H1 (cell line): ENCODE results near the gene BTF3L4. TPM values are rescaled to one million over a fixed set of nuclear protein-coding genes. Genes with fewer than 3 reads are reported as not detected.

Experiments used
- CTCF ChIA-PET: fragments of 300-600 bp; sonication (Branson Sonifier 250); formaldehyde crosslinking; loops from one replicate; lab custom pipeline; 2021; ENCODE audit not compliant: partially characterized antibody; lab: Charles Lee
- POLR2A ChIA-PET: fragments of 300-600 bp; sonication (Branson Sonifier 250); formaldehyde crosslinking; loops from one replicate; lab custom pipeline; 2021; ENCODE audit warnings: inconsistent platforms; ENCODE audit not compliant: partially characterized antibody; lab: Charles Lee
- DNase-seq, 2 experiments: peaks; one replicate each; pipeline versions ENCODE4 v3.0.0 to v3.0.0-alpha.2; 2010 to 2022; ENCODE audit warnings: low spot score in 2 of 2, low read depth in 1 of 2, mixed read lengths in 1 of 2
- FAIRE-seq: peaks from 2 replicates; lab custom pipeline; 2011; peaks lifted over from hg19 to GRCh38; lab: Jason Lieb, UNC
- H2AFZ ChIP-seq: 2 replicates; pipeline ENCODE4 v1.8.1; 2012; ENCODE audit warnings: low read length, inconsistent platforms
- H2AK5ac ChIP-seq: 2 replicates; pipeline ENCODE4 v1.6.1; 2013; ENCODE audit warnings: low read depth, low read length
- H2BK120ac ChIP-seq: replicated peaks from 2 replicates; pipeline ENCODE3; 2013; ENCODE audit warnings: low read depth, low read length, inconsistent platforms
- H2BK12ac ChIP-seq: 2 replicates; pipeline ENCODE4 v1.6.1; 2013; ENCODE audit warnings: low read depth, low read length
- H2BK15ac ChIP-seq: 2 replicates; pipeline ENCODE4 v1.6.1; 2013; ENCODE audit warnings: low read length
- H2BK20ac ChIP-seq: 2 replicates; pipeline ENCODE4 v1.6.1; 2013; ENCODE audit warnings: low read length
- H2BK5ac ChIP-seq: 2 replicates; pipeline ENCODE4 v1.6.1; 2013; ENCODE audit warnings: low read depth, low read length
- H3K14ac ChIP-seq: 2 replicates; pipeline ENCODE4 v1.6.1; 2013; ENCODE audit warnings: inconsistent platforms; ENCODE audit not compliant: insufficient read length
- H3K18ac ChIP-seq: 2 replicates; pipeline ENCODE4 v1.6.1; 2013; ENCODE audit warnings: low read length; ENCODE audit errors: extremely low read depth
- H3K23ac ChIP-seq: 2 replicates; pipeline ENCODE4 v1.6.1; 2013; ENCODE audit warnings: inconsistent platforms; ENCODE audit not compliant: insufficient read length
- H3K23me2 ChIP-seq: 2 replicates; pipeline ENCODE4 v1.6.1; 2013; ENCODE audit warnings: low read depth, low read length
- H3K27ac ChIP-seq: 2 replicates; pipeline ENCODE4 v1.6.1; 2011; ENCODE audit warnings: low read depth, low read length, inconsistent platforms
- H3K27me3 ChIP-seq, 4 experiments: replicated peaks in 1 of 4; 1 replicate in 1 of 4; 2 replicates in 3 of 4; pipeline versions ENCODE4 v1.6.1 to v1.8.1; 2011 to 2013; ENCODE audit warnings: low read length in 3 of 4, mild to moderate bottlenecking in 3 of 4, inconsistent platforms in 2 of 4, mixed read lengths in 2 of 4, moderate library complexity in 1 of 4; ENCODE audit not compliant: control insufficient read depth in 3 of 4, insufficient read depth in 3 of 4; ENCODE audit errors: extremely low read depth in 1 of 4
- H3K36me3 ChIP-seq, 4 experiments: 2 replicates each; pipeline versions ENCODE4 v1.6.1 to v1.8.1; 2011 to 2013; ENCODE audit warnings: mild to moderate bottlenecking in 4 of 4, low read length in 3 of 4, moderate library complexity in 2 of 4, control low read depth in 1 of 4, inconsistent platforms in 1 of 4; ENCODE audit not compliant: insufficient read depth in 4 of 4, control insufficient read depth in 2 of 4
- H3K4ac ChIP-seq: replicated peaks from 2 replicates; pipeline ENCODE3; 2013; ENCODE audit warnings: low read length, low read depth, mixed read lengths, inconsistent platforms; ENCODE audit not compliant: insufficient read length
- H3K4me1 ChIP-seq, 4 experiments: replicated peaks in 1 of 4; 1 replicate in 1 of 4; 2 replicates in 3 of 4; pipeline versions ENCODE4 v1.6.1 to v1.8.1; 2011 to 2013; ENCODE audit warnings: low read length in 3 of 4, inconsistent platforms in 2 of 4, mixed read lengths in 1 of 4; ENCODE audit not compliant: insufficient read depth in 4 of 4, control insufficient read depth in 3 of 4
- H3K4me2 ChIP-seq, 2 experiments: 2 replicates each; pipeline versions ENCODE4 v1.6.1 to v1.8.1; 2011 to 2013; ENCODE audit warnings: low read depth in 2 of 2, low read length in 2 of 2, control low read depth in 1 of 2, inconsistent platforms in 1 of 2, mild to moderate bottlenecking in 1 of 2; ENCODE audit not compliant: insufficient read depth in 1 of 2
- H3K4me3 ChIP-seq, 4 experiments: fragments of 200-600, 300-600 bp in 1 of 4; sonication (generic), shearing (Covaris generic), sonication (Bioruptor Twin) in 1 of 4; 2 replicates each; pipeline versions ENCODE4 v1.5.1 to v1.8.1; 2011 to 2016; ENCODE audit warnings: low read length in 4 of 4, low read depth in 3 of 4, control low read depth in 2 of 4, inconsistent platforms in 2 of 4, mild to moderate bottlenecking in 2 of 4, mixed read lengths in 1 of 4, moderate library complexity in 1 of 4; ENCODE audit not compliant: insufficient read depth in 2 of 4; ENCODE audit errors: extremely low read depth in 1 of 4
- H3K56ac ChIP-seq: replicated peaks from 2 replicates; pipeline ENCODE3; 2013; ENCODE audit warnings: low read depth, mild to moderate bottlenecking, mixed read lengths, low read length, inconsistent platforms; ENCODE audit not compliant: insufficient read length
- H3K79me1 ChIP-seq: 2 replicates; pipeline ENCODE4 v1.6.1; 2013; ENCODE audit warnings: low read depth, low read length, control low read depth
- H3K79me2 ChIP-seq, 2 experiments: 2 replicates each; pipeline versions ENCODE4 v1.6.1 to v1.8.1; 2012 to 2013; ENCODE audit warnings: low read length in 2 of 2, mild to moderate bottlenecking in 2 of 2, inconsistent platforms in 1 of 2; ENCODE audit not compliant: insufficient read depth in 2 of 2, control insufficient read depth in 1 of 2
- H3K9ac ChIP-seq, 4 experiments: replicated peaks in 1 of 4; 1 replicate in 1 of 4; 2 replicates in 3 of 4; pipeline versions ENCODE4 v1.6.1 to v1.8.1; 2011 to 2013; ENCODE audit warnings: low read depth in 3 of 4, low read length in 3 of 4, control low read depth in 2 of 4, mild to moderate bottlenecking in 2 of 4, moderate library complexity in 2 of 4, inconsistent platforms in 1 of 4; ENCODE audit errors: extremely low read depth in 1 of 4
- H3K9me3 ChIP-seq, 2 experiments: 2 replicates each; pipeline versions ENCODE4 v1.6.1 to v1.8.1; 2012 to 2013; ENCODE audit warnings: mild to moderate bottlenecking in 2 of 2, moderate library complexity in 2 of 2, control low read depth in 1 of 2, inconsistent platforms in 1 of 2, low read depth in 1 of 2, low read length in 1 of 2, mixed read lengths in 1 of 2; ENCODE audit not compliant: insufficient read depth in 2 of 2
- H4K20me1 ChIP-seq, 2 experiments: replicated peaks in 1 of 2; 2 replicates each; pipeline versions ENCODE3 to v1.8.1; 2011 to 2013; ENCODE audit warnings: inconsistent platforms in 2 of 2, low read length in 2 of 2, mild to moderate bottlenecking in 1 of 2; ENCODE audit not compliant: insufficient read depth in 2 of 2, control insufficient read depth in 1 of 2
- H4K5ac ChIP-seq: 2 replicates; pipeline ENCODE4 v1.6.1; 2013; ENCODE audit warnings: low read length, low read depth, mixed read lengths, inconsistent platforms; ENCODE audit not compliant: insufficient read length
- H4K8ac ChIP-seq: 2 replicates; pipeline ENCODE4 v1.8.0; 2013; ENCODE audit warnings: mild to moderate bottlenecking, moderate library complexity, low read length, inconsistent platforms; ENCODE audit not compliant: insufficient read depth; ENCODE audit errors: extremely low read depth
- H4K91ac ChIP-seq: replicated peaks from 2 replicates; pipeline ENCODE3; 2013; ENCODE audit warnings: low read length, mixed read lengths, inconsistent platforms; ENCODE audit not compliant: insufficient read length
- HDAC2 ChIP-seq, 2 experiments: fragments of 300-600 bp in 1 of 2; sonication (generic) in 1 of 2; IDR thresholded peaks; 2 replicates each; pipeline ENCODE4 v1.6.1; 2011 to 2012; ENCODE audit warnings: low read depth in 2 of 2, low read length in 2 of 2, mild to moderate bottlenecking in 2 of 2, moderate library complexity in 2 of 2, borderline replicate concordance in 1 of 2, inconsistent platforms in 1 of 2
- HDAC6 ChIP-seq: IDR thresholded peaks from one replicate; pipeline ENCODE4 v1.7.1; 2012; ENCODE audit warnings: low read depth, mild to moderate bottlenecking, inconsistent platforms, low read length, moderate library complexity
- PHF8 ChIP-seq: fragments of 200-600 bp; sonication (generic); conservative IDR thresholded peaks from 2 replicates; pipeline ENCODE4 v1.7.1; 2012; ENCODE audit warnings: low read depth, mild to moderate bottlenecking, inconsistent platforms, low read length, moderate library complexity
- POLR2AphosphoS5 ChIP-seq: IDR thresholded peaks from 2 replicates; pipeline ENCODE4 v1.6.1; 2011; ENCODE audit warnings: low read depth, low read length
- WGBS, 2 experiments: shearing (Covaris generic) in 1 of 2; methylation state at CpG; one replicate each; pipeline versions ENCODE4 v1.1.6 to v1.1.7; 2013 to 2015; ENCODE audit warnings: low lambda C conversion rate in 2 of 2, mixed read lengths in 2 of 2, inconsistent platforms in 1 of 2, low coverage in 1 of 2, missing lambda C conversion rate in 1 of 2; ENCODE audit not compliant: insufficient replicate concordance in 2 of 2, insufficient coverage in 1 of 2, insufficient read length in 1 of 2; ENCODE audit errors: extremely low coverage in 1 of 2, missing lambda C conversion rate in 1 of 2; 5-methylcytosine and 5-hydroxymethylcytosine counted together
- polyA plus RNA-seq, 7 experiments: library from polyadenylated mRNA; depleted of rRNA in 3 of 7; stranded (reverse) in 5 of 7; unstranded in 2 of 7; fragments of >200 nt in 5 of 7; fragments of 200-250 nt in 2 of 7; gene quantifications; 1 replicate in 5 of 7; 2 replicates in 1 of 7; 4 replicates in 1 of 7; pipeline versions ENCODE4 v1.2.1 to v1.2.3, GENCODE V29; 2011 to 2013; ENCODE audit warnings: missing spikeins in 2 of 7, mixed read lengths in 2 of 7
- total RNA-seq: library from RNA; stranded (reverse); fragmentation: NEBNext Ultra II Directional; extraction: Animal tissue kit (Norgen Biotek cat#: 25700); gene quantifications from 2 replicates; pipeline ENCODE4 v1.2.1, GENCODE V29; 2021
- TF ChIP-seq, protein P1 (sequence below): IDR thresholded peaks from 2 replicates; pipeline ENCODE4 v1.6.1; 2011; ENCODE audit warnings: low read depth, mild to moderate bottlenecking, low read length; ENCODE audit not compliant: insufficient read depth

BTF3L4 gene
- total and polyA plus RNA-seq, 2 of the 8 experiments (the other 6 are each of a cell fraction or from before 2014, with no cell fraction given): 76.1 to 98.3 TPM

DNA sequence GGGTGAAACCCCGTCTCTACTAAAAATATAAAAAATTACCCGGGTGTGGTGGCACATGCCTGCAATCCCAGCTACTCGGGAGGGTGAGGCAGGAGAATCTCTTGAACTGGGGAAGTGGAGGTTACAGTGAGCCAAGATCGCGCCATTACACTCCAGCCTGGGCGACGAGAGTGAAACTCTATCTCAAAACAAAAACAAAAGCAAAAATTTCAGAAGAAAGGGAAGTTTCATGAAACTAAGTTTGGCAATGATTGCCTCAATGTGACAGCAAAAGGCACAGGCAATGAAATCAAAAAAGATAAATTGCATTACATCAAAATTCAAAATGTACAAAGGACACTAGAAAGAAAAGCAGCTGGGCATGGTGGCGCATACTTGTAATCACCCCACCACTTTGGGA is 40.1 kb downstream of the BTF3L4 start:
- Histone ChIP-seq H2AK5ac (no peak overlapping the region), H3K14ac (no peak overlapping the region), H3K23me2 (no peaks in the 10 kb centered on the region), H3K4me1 (no peaks in the 10 kb centered on the region), H2BK12ac (no peak overlapping the region), H3K79me1 (no peaks in the 10 kb centered on the region), H3K4me2 (no peak overlapping the region), H4K5ac (no peak overlapping the region), H2BK120ac (no peak overlapping the region), H3K23ac (no peak overlapping the region), H3K27ac (no peak overlapping the region), H2BK20ac (no peak overlapping the region), H3K4ac (no peak overlapping the region), H4K8ac (no peak overlapping the region), H3K4me3 (no peak overlapping the region), H2AFZ (no peak overlapping the region), H4K91ac (no peak overlapping the region), H3K36me3 (peaks cover 0 to 4% (median 0%) of the 10 kb centered on the region in 4 experiments; a peak in 2 of 8 replicates), H3K56ac (no peak overlapping the region), H3K18ac (no peak overlapping the region), H2BK15ac (no peak overlapping the region), H3K27me3 (no peaks in the 10 kb centered on the region), H4K20me1 (peaks cover 0 to 2% of the 10 kb centered on the region in 2 experiments), H2BK5ac (no peak overlapping the region), H3K9me3 (no peaks in the 10 kb centered on the region), H3K79me2 (no peaks in the 10 kb centered on the region), H3K9ac (no peak overlapping the region)
- ChIA-PET POLR2A (interaction anchor here (0.9 to 1.5 kb wide), 2 partner anchors 10 to 252 kb away, joined by 3 to 4 read pairs; no protein-coding TSS in a partner anchor), CTCF (interaction anchor here (0.6 to 1.4 kb wide), 5 partner anchors 11 to 200 kb away, joined by 3 to 5 read pairs (median 3); no protein-coding TSS in a partner anchor)
- FAIRE-seq (no peak), DNase-seq (no peak)
- 95% methylated on average over 8 of the region's 8 CpGs; no CpG with 5 or more reads in 1 of the 2 experiments for WGBS, 2 experiments
- TF ChIP-seq PHF8 (no peak), HDAC2 (IDR thresholded peaks at IDR 0.05; ENCODE audit: borderline replicate concordance in 1 of 2, low read depth in 2 of 2, low read length in 2 of 2) (no peak), POLR2AphosphoS5 (no peak), HDAC6 (no peak)
- TF ChIP-seq, protein P1, sequence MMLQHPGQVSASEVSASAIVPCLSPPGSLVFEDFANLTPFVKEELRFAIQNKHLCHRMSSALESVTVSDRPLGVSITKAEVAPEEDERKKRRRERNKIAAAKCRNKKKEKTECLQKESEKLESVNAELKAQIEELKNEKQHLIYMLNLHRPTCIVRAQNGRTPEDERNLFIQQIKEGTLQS: no peak
